GM08714 (cell line): ENCODE data around the gene CPNE1.

Experiments used
- H3K4me3 ChIP-seq: fragments of 200-500 bp; sonication (Bioruptor generic); 2 replicates; pipeline ENCODE4 v1.5.1; 2014; ENCODE audit warnings: mild to moderate bottlenecking, low read length, inconsistent platforms
- ZNF274 ChIP-seq: IDR thresholded peaks from 2 replicates; pipeline ENCODE4 v1.6.1; 2012; ENCODE audit warnings: mild to moderate bottlenecking, low read depth, low read length

CPNE1 gene

GRCh38 chr20:35597186-35597585 lies 67.5 kb downstream of the CPNE1 start:
- TF ChIP-seq ZNF274 = no peak
- H3K4me3 ChIP-seq = no peak overlapping the region

GRCh38 chr20:35595901-35596300 lies 68.8 kb downstream of the CPNE1 start:
- H3K4me3 ChIP-seq = no peak overlapping the region
- TF ChIP-seq ZNF274 = no peak

GRCh38 chr20:35595456-35595855 lies 69.2 kb downstream of the CPNE1 start:
- no peak overlapping the region for H3K4me3 ChIP-seq
- no peak for TF ChIP-seq ZNF274

- TF ChIP-seq ZNF274 = no peak
Measured at GRCh38 chr20:35592339-35592974, 72.2 kb downstream of the CPNE1 start.

DNA sequence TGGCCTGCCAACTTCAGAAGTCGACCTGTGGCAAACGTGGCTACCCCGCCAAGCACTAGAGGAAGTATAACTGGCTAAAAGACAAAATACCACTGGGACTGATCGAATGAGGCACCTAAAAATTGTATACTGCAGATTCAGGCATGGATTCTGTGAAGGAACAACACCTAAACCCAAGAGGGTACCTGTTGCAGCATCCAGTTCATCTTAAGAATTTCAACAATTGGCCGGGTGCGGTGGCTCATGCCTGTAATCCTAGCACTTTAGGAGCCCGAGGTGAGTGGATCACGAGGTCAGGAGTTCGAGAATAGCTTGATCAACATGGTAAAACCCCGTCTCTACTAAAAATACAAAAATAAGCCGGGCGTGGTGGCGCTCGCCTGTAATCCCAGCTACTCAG lies 76.3 kb downstream of the CPNE1 start:
- H3K4me3 ChIP-seq = no peak overlapping the region
- TF ChIP-seq ZNF274 = no peak

More at GRCh38 chr20:35592339-35592974, 72.2 kb downstream of the CPNE1 start:
- H3K4me3 ChIP-seq = no peak overlapping the region

- H3K4me3 ChIP-seq = no peak overlapping the region
- no peak for TF ChIP-seq ZNF274
Measured at GRCh38 chr20:35587436-35587835, 77.3 kb downstream of the CPNE1 start.

GRCh38 chr20:35586751-35587425 lies 77.8 kb downstream of the CPNE1 start:
- no peak overlapping the region for H3K4me3 ChIP-seq
- TF ChIP-seq ZNF274 = no peak

DNA sequence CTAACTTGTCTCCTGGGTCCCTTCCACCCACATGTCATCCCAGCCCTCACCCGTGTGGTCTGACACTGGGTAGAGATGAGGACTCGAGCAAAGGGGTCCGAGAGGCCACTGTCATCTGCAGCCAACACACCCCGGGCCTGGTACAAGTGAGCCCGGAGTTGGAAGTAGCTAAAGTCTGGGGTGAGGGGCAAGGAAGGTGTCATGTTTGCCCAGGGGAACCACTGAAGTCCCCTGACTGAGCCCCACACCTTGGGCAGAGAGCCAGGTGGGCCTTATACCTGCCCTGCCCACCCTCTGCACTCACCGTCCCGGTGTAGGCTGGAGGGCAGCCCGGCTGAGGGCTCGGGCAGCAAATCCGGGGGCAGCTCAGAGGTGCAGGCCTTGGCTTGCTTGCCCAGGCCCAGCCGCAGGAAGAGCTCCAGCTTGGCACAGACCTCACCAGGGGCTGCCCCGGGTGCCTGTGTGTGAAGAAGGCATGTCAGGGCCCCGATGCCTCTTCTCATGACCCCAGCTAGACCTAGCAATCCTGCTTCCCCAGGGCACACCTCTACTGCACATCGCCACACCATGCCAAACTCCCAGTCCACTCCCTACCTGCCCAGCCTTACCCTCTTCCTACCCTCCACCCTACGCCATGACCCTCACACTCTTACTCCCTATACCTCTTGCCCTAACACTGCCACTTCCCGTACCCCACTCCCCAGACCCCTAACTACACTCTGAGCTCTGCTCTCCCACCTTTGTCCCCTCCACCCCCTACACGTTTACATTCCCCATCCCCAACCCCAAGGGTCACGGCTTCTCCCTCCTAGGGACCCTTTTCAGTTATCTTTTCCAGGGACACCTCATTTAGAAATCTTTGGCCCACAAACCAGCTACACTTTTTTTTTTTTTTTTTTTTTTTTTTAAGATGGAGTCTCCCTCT lies 80.8 kb downstream of the CPNE1 start:
- H3K4me3 ChIP-seq = no peak overlapping the region
- no peak for TF ChIP-seq ZNF274

GRCh38 chr20:35582741-35583404 lies 81.8 kb downstream of the CPNE1 start:
- TF ChIP-seq ZNF274 = no peak
- H3K4me3 ChIP-seq = no peak overlapping the region

DNA sequence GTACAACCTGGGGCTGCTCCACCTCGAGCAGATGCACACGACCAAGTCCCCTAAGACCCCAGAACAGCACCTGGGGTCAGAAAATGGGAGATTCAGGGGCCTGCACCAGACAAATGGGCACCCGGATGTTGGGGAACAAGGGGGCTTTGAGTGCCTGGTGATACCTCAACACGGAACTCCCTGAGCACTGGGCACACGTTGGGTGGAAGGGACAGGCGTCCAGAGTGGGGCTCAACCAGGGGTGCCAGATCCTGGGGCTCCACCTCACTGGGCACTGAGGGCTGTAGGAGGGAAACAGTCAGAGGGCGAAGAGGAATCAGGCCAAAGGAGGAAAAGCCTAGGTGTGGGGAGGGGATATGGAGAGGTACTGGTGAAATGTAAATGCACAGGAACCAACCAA lies 82.6 kb downstream of the CPNE1 start:
- no peak overlapping the region for H3K4me3 ChIP-seq
- TF ChIP-seq ZNF274 = no peak

DNA sequence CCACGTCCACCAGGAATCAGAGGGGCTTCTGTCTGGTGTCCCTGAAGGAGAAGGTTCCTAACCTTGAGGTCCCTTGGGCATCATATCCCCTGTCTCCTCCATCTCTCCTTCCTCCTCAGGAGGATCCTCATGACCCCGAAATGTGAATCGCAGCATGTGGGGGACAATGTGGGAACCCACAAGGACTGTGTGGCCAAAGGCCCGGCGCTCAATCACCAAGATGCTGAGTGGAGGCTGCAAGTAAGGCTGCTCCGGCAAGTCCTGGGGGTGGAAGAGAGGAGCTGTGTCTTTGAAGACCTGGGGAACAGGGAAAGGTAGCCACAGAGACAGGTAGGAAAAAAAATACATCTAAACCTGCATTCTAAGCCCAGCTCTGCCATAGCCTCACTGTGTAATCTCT lies 85.5 kb downstream of the CPNE1 start:
- H3K4me3 ChIP-seq = no peak overlapping the region
- no peak for TF ChIP-seq ZNF274

GRCh38 chr20:35578469-35578868 lies 86.2 kb downstream of the CPNE1 start:
- TF ChIP-seq ZNF274 = no peak
- H3K4me3 ChIP-seq = no peak overlapping the region

DNA sequence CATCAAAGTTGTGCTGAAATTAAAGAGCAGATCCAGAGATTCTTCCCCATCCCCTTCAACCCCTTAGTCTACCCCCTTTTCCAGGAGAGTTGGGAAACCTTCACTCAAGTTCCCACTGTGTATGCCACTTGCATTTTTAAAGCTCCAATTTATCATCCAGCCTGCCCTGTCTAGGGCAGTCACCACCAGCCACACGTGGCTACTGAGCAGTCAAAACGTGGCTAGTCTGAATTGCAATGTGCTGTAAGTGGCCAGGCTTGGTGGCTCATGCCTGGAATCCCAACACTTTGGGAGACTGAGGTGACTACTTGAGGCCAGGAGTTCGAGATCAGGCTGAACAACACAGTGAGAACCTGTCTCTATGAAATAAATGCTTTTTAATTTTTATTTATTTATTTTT lies 87.9 kb downstream of the CPNE1 start:
- H3K4me3 ChIP-seq = no peak overlapping the region
- no peak for TF ChIP-seq ZNF274
